ENCODE data around the gene STK38.

DNA sequence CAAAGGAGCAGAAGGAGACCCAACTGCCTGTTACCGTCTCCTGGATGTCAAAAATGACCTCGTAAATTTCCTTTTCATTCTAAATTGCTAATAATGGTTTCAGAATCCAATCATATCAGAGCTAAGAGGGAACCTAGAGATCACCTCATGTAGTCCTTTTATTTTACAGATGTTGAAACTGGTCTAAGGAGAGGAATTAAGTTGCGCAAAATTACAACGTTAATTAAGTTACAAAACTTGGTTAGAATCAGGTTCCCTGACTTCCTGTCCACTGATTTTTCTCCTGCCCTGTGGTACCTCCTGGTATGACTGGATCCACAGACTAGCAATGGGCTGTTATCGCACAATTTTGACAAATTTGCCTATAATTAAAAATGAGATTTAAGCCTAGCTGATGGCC, 9.0 kb upstream of the STK38 start:
- TF ChIP-seq, protein P1, sequence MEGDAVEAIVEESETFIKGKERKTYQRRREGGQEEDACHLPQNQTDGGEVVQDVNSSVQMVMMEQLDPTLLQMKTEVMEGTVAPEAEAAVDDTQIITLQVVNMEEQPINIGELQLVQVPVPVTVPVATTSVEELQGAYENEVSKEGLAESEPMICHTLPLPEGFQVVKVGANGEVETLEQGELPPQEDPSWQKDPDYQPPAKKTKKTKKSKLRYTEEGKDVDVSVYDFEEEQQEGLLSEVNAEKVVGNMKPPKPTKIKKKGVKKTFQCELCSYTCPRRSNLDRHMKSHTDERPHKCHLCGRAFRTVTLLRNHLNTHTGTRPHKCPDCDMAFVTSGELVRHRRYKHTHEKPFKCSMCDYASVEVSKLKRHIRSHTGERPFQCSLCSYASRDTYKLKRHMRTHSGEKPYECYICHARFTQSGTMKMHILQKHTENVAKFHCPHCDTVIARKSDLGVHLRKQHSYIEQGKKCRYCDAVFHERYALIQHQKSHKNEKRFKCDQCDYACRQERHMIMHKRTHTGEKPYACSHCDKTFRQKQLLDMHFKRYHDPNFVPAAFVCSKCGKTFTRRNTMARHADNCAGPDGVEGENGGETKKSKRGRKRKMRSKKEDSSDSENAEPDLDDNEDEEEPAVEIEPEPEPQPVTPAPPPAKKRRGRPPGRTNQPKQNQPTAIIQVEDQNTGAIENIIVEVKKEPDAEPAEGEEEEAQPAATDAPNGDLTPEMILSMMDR (conservative IDR thresholded peaks at IDR 0.05; ENCODE audit: low read depth, low read length), result no peak
- TF ChIP-seq POLR2A (IDR thresholded peaks at IDR 0.05; ENCODE audit: low read depth, low read length) (no peak), MAZ (IDR thresholded peaks at IDR 0.05; ENCODE audit: borderline replicate concordance, low read depth, low read length) (no peak), BHLHE40 (IDR thresholded peaks at IDR 0.05; ENCODE audit: low read depth, low read length) (no peak), SMC3 (IDR thresholded peaks at IDR 0.05; ENCODE audit: low read depth, low read length) (no peak)
- TF ChIP-seq, protein P2, sequence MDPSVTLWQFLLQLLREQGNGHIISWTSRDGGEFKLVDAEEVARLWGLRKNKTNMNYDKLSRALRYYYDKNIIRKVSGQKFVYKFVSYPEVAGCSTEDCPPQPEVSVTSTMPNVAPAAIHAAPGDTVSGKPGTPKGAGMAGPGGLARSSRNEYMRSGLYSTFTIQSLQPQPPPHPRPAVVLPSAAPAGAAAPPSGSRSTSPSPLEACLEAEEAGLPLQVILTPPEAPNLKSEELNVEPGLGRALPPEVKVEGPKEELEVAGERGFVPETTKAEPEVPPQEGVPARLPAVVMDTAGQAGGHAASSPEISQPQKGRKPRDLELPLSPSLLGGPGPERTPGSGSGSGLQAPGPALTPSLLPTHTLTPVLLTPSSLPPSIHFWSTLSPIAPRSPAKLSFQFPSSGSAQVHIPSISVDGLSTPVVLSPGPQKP (IDR thresholded peaks at IDR 0.05; ENCODE audit: borderline replicate concordance, low read depth, low read length), result no peak
